Measurements from ENCODE around the gene STAU1.

STAU1 gene, protein sequence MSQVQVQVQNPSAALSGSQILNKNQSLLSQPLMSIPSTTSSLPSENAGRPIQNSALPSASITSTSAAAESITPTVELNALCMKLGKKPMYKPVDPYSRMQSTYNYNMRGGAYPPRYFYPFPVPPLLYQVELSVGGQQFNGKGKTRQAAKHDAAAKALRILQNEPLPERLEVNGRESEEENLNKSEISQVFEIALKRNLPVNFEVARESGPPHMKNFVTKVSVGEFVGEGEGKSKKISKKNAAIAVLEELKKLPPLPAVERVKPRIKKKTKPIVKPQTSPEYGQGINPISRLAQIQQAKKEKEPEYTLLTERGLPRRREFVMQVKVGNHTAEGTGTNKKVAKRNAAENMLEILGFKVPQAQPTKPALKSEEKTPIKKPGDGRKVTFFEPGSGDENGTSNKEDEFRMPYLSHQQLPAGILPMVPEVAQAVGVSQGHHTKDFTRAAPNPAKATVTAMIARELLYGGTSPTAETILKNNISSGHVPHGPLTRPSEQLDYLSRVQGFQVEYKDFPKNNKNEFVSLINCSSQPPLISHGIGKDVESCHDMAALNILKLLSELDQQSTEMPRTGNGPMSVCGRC

GRCh38 chr20:49187851-49188641 lies at the start of gene STAU1:
Gene STAU1, minus strand, starts transcription at chr20:49188334. Its CDS starts 22,133 bp downstream, at chr20:49166201.
- peak; percentile 94 for DNase-seq

DNA sequence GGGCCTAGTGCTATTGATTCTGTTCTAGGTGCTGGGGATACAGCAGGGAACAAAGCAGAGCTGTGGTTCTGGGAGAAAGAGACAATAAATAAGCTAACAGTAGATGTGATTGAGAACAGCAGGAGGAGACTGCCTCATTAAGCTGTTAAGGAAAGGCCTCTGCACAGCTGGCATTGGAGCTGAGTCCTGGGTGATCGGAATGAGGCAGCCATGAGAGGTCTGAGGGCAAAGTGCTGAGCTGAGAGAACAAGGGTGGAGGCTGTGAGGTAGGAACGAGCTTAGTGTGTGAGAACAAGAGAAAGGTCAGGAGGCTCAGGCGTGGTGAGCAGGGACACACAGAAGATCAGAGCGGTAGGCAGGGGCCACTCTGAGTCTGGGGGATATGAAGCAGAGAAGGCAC lies 49.4 kb upstream of the STAU1 start:
- no peak for DNase-seq

DNA sequence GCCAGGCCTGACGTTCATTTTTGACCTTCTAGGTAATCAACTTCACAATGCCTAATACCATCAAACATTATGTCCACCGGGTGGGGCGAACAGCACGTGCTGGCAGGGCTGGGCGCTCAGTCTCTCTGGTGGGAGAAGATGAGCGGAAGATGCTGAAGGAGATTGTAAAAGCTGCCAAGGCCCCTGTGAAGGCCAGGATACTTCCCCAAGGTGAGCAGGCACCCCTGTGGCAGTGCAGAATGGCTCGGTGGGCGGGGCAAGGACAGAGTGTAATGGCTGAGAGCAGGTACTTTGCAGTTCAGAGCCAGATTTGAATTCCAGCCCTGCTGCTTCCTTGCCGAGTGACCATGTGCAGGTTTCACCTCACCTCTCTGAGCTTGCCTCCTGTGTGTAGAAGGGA lies 48.2 kb upstream of the STAU1 start:
- DNase-seq: no peak

GRCh38 chr20:49234831-49235230 lies 46.7 kb upstream of the STAU1 start:
- DNase-seq: no peak

DNA sequence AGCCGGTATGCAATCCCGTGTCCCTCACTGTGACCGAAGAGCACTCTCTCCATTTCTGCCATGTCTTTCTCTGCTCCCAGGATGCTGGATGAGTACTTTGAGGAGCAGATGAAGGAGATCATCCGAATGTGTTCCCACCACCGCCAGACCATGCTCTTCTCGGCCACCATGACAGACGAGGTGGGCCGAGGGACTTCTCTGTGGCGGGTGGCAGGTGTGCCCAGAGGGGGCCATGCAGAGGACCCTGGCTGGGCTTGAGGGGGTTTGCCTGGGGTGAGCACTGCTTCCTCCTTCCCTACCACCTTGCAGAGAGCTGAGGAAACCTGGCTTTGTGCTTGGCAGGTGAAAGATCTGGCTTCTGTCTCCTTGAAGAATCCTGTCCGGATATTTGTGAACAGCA lies 45.1 kb upstream of the STAU1 start:
- no peak for DNase-seq

DNA sequence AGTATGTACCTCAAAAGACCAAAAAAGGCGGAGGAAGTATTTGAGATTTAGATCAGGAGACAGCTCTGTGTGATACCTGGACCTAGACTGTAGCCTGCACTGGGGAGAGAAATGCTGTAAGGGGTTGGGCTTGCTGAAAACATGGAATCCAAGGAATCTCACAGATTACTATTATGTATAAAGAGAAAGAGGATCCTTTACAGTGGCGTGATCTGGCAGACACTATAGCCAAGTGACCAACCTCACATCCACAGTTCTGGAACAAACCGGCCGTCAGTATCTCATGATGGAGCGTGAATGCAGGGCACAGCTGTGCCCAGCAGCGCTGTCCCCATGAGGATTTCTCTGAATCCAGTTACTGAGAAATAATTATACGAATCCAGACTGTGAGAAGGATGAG lies 43.3 kb upstream of the STAU1 start:
- no peak for DNase-seq

GRCh38 chr20:49230561-49231133 lies 42.5 kb upstream of the STAU1 start:
- DNase-seq: no peak

DNA sequence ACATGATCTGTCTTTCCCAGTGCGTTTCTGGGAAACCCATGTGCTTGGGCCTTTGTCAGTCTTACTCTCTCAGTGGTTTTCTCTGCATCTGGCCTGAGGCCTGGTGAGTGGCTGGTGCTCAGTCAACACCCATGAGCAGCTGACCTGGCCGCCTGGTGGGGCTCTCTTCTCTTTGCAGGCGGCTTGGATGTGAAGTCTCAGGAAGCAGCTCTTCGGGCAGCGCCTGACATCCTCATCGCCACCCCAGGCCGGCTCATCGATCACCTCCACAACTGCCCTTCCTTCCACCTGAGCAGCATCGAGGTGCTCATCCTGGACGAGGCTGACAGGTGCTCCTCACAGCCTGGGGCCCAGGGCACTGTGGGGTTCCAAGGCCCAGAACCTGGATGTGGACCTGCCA lies 41.9 kb upstream of the STAU1 start:
- no peak for DNase-seq

- DNase-seq: no peak
Measured at GRCh38 chr20:49229381-49229780, 41.2 kb upstream of the STAU1 start.

DNA sequence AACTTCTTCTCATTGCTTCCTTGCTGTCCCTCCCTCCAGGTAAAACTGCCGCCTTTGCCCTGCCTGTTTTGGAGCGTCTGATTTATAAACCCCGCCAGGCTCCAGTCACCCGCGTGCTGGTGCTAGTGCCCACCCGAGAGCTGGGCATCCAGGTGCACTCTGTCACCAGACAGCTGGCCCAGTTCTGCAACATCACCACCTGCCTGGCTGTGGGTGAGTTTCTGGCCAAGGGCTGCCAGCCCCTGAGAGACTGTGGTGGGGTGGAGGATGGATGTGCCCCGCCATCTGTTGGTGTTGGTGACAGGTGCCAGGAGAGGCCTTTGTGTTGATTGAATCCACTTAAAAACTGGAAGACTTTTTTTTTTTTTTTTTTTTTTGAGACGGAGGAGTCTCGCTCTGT lies 40.5 kb upstream of the STAU1 start:
- no peak for DNase-seq

DNA sequence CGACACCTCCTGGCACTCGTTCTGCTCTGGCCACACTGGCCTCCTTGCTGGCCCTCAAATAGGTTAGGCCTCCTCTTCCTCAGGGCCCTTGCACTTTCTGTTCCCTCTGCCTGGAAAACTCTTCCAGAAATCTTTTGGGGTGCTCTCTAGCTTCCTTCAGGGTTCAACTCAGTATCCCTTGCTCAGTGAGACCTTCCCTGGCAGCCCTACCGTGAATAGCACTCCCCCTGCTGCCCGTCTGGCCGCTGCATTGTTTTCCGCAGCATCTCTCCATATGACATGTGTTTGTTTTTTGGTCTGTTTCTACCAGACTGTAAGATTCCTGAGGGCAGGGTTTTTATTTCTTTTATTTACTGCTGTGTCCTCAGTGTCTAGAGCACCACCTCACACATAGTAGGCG lies 37.8 kb upstream of the STAU1 start:
- no peak for DNase-seq

DNA sequence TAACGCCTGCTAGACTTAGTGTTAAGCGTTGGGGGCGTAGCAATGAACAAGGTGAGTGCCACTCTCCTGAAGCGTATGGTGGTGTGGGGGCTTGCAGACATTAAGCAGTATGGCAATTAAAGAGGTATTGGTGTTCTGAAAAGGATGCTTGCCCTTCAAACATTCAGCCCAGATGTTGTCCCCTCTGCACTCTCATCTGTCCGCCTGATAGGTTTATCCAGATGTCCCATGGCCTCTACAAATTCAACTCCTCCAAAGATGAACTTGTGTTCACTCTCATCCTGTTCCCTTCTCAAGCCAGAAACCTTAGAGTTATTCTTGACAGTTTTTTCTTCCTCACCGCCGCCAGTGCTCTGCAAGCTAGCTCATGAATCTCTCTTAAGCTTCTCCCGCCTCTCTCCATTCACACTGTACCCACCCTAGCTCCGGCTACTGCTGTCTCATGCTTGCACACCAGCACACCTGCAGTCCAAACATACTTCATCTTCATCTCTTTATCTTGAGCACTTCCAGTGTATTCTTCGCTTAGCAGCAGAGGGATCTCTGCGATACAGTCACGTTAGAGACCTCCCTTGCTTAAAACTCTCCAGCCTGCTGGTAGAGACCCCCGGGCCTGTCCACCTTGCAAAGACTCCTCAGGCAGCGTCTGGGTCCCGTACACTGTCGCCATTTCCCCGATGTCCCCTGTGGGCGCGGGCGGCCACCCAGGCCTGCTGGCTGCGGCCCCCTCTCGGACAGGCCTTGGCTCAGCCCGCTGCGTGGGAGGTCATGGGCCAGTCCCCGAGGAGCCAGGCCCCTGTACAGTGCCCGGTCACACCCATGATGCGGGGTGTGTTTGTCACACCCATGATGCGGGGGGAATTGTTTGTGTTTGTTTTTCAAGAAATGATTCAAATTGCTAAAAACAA lies 32.0 kb upstream of the STAU1 start:
- DNase-seq: no peak

GRCh38 chr20:49219091-49219923 lies 31.2 kb upstream of the STAU1 start, which contains the start of gene DDX27:
Gene DDX27, plus strand, starts transcription at chr20:49219416. Its CDS starts 33 bp downstream, at chr20:49219449.
- DNase-seq: peak; percentile 90

DNA sequence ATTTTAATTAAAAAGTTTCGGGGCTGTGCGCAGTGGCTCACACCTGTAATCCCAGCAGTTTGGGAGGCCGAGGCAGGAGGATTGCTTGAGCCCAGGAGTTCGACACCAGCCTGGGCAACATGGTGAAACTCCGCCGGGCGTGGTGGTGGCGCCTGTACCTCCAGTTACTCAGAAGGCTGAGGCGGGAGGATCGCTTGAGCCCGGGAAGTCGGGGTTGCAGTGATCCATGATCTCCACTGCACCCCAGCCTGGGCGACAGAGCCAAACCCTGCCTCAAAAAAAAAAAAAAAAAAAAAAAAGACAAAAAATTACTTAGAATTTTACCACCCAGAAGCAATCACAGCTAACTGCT lies 30.6 kb upstream of the STAU1 start:
- peak; percentile 20 for DNase-seq

DNA sequence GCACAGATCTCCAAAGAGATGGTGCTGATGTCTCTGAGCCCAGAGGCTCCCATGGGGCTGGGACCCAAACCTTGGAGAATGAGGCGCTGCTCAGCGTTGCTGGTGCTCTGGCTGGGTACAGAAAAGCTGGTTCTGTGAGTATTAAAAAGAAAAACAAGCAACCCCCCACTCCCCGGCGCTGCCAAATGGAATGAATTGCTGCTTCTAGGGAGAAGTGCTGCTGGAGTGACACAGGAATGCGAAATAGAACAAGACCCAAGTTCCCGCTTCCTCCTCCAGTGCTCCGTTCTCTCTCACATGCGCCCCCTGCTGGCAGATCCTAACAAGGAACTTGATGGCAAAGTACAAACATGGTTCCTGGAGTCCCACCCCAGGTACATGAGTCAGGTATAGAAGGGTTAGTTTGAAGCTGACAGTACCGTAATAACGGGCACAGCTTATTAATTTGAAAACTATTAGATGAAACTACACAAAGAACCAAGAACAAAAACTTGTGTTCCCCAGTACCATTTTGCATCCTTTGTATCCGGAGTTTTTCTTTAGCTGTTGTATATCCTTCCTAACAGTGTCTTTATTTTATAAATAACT lies 29.0 kb upstream of the STAU1 start:
- peak; percentile 94 for DNase-seq

- no peak for DNase-seq
Measured at GRCh38 chr20:49215232-49215631, 27.1 kb upstream of the STAU1 start.

DNA sequence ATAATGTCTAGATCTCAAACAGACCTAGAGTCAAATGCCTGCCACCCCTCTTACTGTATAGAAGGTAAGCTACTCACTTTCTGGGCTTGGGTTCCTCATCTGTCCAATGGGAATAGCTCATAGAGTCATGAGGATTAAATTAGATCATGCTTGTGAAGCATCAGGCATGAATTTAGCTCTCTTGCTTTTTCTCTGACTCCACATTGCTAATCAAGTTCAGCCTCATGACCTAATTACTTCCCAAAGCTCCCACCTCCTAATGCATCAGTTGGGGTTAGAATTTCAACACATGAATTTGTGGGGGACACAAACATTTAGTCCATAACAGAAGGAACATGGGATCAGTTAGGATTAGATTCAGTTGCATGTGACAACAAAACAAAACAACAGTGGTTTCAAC lies 26.4 kb upstream of the STAU1 start:
- DNase-seq: no peak

DNA sequence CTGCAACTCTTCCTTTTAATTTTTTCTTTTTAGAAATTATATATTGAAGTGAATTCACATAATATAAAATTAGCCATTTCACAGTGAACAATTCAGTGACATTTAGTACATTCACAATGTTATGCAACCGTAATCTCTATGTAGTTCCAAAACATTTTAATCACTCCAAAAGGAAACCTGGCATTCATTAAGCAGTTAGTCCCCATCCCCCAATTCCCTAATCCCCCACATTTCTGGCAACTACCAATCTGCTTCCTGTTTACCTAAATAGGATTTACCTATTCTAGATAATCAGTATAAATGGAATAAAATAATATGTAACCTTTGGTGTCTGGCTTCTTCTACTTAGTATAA lies 22.6 kb upstream of the STAU1 start:
- DNase-seq: no peak

GRCh38 chr20:49210101-49210756 lies 22.1 kb upstream of the STAU1 start:
- DNase-seq: no peak

- no peak for DNase-seq
Measured at GRCh38 chr20:49207076-49207475, 18.9 kb upstream of the STAU1 start.

- no peak for DNase-seq
Measured at GRCh38 chr20:49203746-49204145, 15.6 kb upstream of the STAU1 start.

Measured in activated naive CD4-positive, alpha-beta T cell treated with anti-CD3 and anti-CD28 coated beads, Interleukin-2, amount 50 U/mL, for 16 hours (primary cell).